ENCODE data around the gene RHEX. TPM values are rescaled to one million over a fixed set of nuclear protein-coding genes. Genes with fewer than 3 reads are reported as not detected.

RHEX gene
- total RNA-seq, 2 experiments from 2014 or later = not detected

- no peak for TF ChIP-seq CTCF (IDR thresholded peaks at IDR 0.05)
- H3K36me3 Mint-ChIP-seq (ENCODE audit: low read depth) = no peaks in the 10 kb centered on the region
- intact Hi-C loops (cut with DNase I, micrococcal nuclease) = no loop called here
- ChIA-PET CTCF (no interaction called here), POLR2A (no interaction called here)
- ATAC-seq (ENCODE audit: poor library complexity) (no peak), DNase-seq (no peak)
- no peak overlapping the region for H3K27ac Mint-ChIP-seq
- no peaks in the 10 kb centered on the region for H3K4me1 Mint-ChIP-seq (ENCODE audit: low read depth)
- no peaks in the 10 kb centered on the region for H3K36me3 ChIP-seq (ENCODE audit: insufficient read depth, low read length)
- peaks cover 16% of the 10 kb centered on the region for H3K27me3 Mint-ChIP-seq
- H3K9me3 ChIP-seq (ENCODE audit: control insufficient read depth in 1 of 2, insufficient read depth in 1 of 2, low read length in 2 of 2) = no peaks in the 10 kb centered on the region
- H3K4me3 ChIP-seq (ENCODE audit: low read length) = no peak overlapping the region
- H3K27me3 ChIP-seq (ENCODE audit: control insufficient read depth in 1 of 2, insufficient read depth in 2 of 2, low read length in 2 of 2) = no peaks in the 10 kb centered on the region
- no peaks in the 10 kb centered on the region for H3K4me1 ChIP-seq (ENCODE audit: insufficient read depth, low read length)
- no peak overlapping the region for H3K4me3 Mint-ChIP-seq
- H3K9me3 Mint-ChIP-seq = no peaks in the 10 kb centered on the region
- no peak overlapping the region for H3K27ac ChIP-seq (ENCODE audit: low read depth in 1 of 2, low read length in 2 of 2)
These were observed 44.4 kb downstream of the RHEX start for GRCh38 chr1:206097381-206097780.

- H3K9me3 Mint-ChIP-seq = no peaks in the 10 kb centered on the region
- intact Hi-C loops (cut with DNase I, micrococcal nuclease) = no loop called here
These were observed 45.4 kb downstream of the RHEX start for GRCh38 chr1:206098242-206098919.

GRCh38 chr1:206100226-206100815, 47.3 kb downstream of the RHEX start:
- H3K9me3 ChIP-seq (ENCODE audit: control insufficient read depth in 1 of 2, insufficient read depth in 1 of 2, low read length in 2 of 2) = no peaks in the 10 kb centered on the region
- DNase-seq (no peak), ATAC-seq (ENCODE audit: poor library complexity) (no peak)
- no peak for TF ChIP-seq CTCF (IDR thresholded peaks at IDR 0.05)
- H3K27ac Mint-ChIP-seq = no peak overlapping the region
- H3K9me3 Mint-ChIP-seq = no peaks in the 10 kb centered on the region
- no peaks in the 10 kb centered on the region for H3K36me3 ChIP-seq (ENCODE audit: insufficient read depth, low read length)
- peaks cover 16% of the 10 kb centered on the region for H3K27me3 Mint-ChIP-seq
- no peaks in the 10 kb centered on the region for H3K4me1 ChIP-seq (ENCODE audit: insufficient read depth, low read length)
- H3K27ac ChIP-seq (ENCODE audit: low read depth in 1 of 2, low read length in 2 of 2) = no peak overlapping the region
- no peak overlapping the region for H3K4me3 Mint-ChIP-seq
- H3K27me3 ChIP-seq (ENCODE audit: control insufficient read depth in 1 of 2, insufficient read depth in 2 of 2, low read length in 2 of 2) = no peaks in the 10 kb centered on the region
- H3K36me3 Mint-ChIP-seq (ENCODE audit: low read depth) = no peaks in the 10 kb centered on the region
- intact Hi-C loops (cut with DNase I, micrococcal nuclease) = no loop called here
- no peaks in the 10 kb centered on the region for H3K4me1 Mint-ChIP-seq (ENCODE audit: low read depth)
- ChIA-PET POLR2A (no interaction called here), CTCF (no interaction called here)
- no peak overlapping the region for H3K4me3 ChIP-seq (ENCODE audit: low read length)

More at GRCh38 chr1:206098242-206098919, 45.4 kb downstream of the RHEX start:
- Mint-ChIP-seq H3K36me3 (ENCODE audit: low read depth) (no peaks in the 10 kb centered on the region), H3K4me1 (ENCODE audit: low read depth) (no peaks in the 10 kb centered on the region), H3K4me3 (no peak overlapping the region), H3K27ac (no peak overlapping the region), H3K27me3 (peaks cover 16% of the 10 kb centered on the region)
- Histone ChIP-seq H3K36me3 (ENCODE audit: insufficient read depth, low read length) (no peaks in the 10 kb centered on the region), H3K4me1 (ENCODE audit: insufficient read depth, low read length) (no peaks in the 10 kb centered on the region), H3K27ac (ENCODE audit: low read depth in 1 of 2, low read length in 2 of 2) (no peak overlapping the region), H3K9me3 (ENCODE audit: control insufficient read depth in 1 of 2, insufficient read depth in 1 of 2, low read length in 2 of 2) (no peaks in the 10 kb centered on the region), H3K4me3 (ENCODE audit: low read length) (no peak overlapping the region), H3K27me3 (ENCODE audit: control insufficient read depth in 1 of 2, insufficient read depth in 2 of 2, low read length in 2 of 2) (no peaks in the 10 kb centered on the region)
- ChIA-PET POLR2A (no interaction called here), CTCF (no interaction called here)
- TF ChIP-seq CTCF (IDR thresholded peaks at IDR 0.05) = no peak
- ATAC-seq (ENCODE audit: poor library complexity) (no peak), DNase-seq (no peak)
